Stimulated activated naive CD8-positive, alpha-beta T cell treated with anti-CD3 and anti-CD28 coated beads, Interleukin-15, amount 100 ng/mL, for 72 hours (primary cell): ENCODE data around the gene BIN2.

ENCODE experiments used
- ATAC-seq: fragments of 150-1000 bp; cut with Tn5 transposase; 2 replicates; pipeline ENCODE4 v1.10.0; 2021; ENCODE audit warnings: mild to moderate bottlenecking, moderate library complexity
- DNase-seq, 2 donors: peaks; one replicate each; pipeline ENCODE4 v3.0.0; 2021 to 2022
- H3K27ac Mint-ChIP-seq, 2 donors: one replicate each; pipeline ENCODE4 v1.8.0; 2022; ENCODE audit warnings: mild to moderate bottlenecking in 2 of 2, mixed read lengths in 2 of 2, moderate library complexity in 2 of 2
- H3K27me3 Mint-ChIP-seq: one replicate; pipeline ENCODE4 v1.8.0; 2022; ENCODE audit warnings: mixed read lengths
- H3K4me1 Mint-ChIP-seq: one replicate; pipeline ENCODE4 v1.8.0; 2022; ENCODE audit warnings: mild to moderate bottlenecking, mixed read lengths
- H3K4me3 Mint-ChIP-seq, 2 donors: one replicate each; pipeline ENCODE4 v1.8.0; 2022; ENCODE audit warnings: mild to moderate bottlenecking in 2 of 2, mixed read lengths in 2 of 2, moderate library complexity in 1 of 2
- H3K9me3 Mint-ChIP-seq, 2 donors: one replicate each; pipeline ENCODE4 v1.8.0; 2022; ENCODE audit warnings: mixed read lengths in 2 of 2

The BIN2 gene

GRCh38 chr12:51232642-51233041, 91.3 kb downstream of the BIN2 start:
- H3K4me3 Mint-ChIP-seq = no peak overlapping the region
- H3K27me3 Mint-ChIP-seq = no peaks in the 10 kb centered on the region
- no peak overlapping the region for H3K27ac Mint-ChIP-seq
- H3K4me1 Mint-ChIP-seq = peaks cover 1% of the 10 kb centered on the region
- DNase-seq (no peak), ATAC-seq (no peak)
- no peaks in the 10 kb centered on the region for H3K9me3 Mint-ChIP-seq
